Activated CD4-positive, alpha-beta T cell treated with anti-CD3 and anti-CD28 coated beads, Interleukin-2, amount 50 U/mL, for 24 hours (primary cell): Measurements from ENCODE around the gene ST6GALNAC5.
"Not testable (repeated sequence)": the region's sequence is repeated elsewhere in the genome, so short reads cannot be mapped to it uniquely, and the experiment has no call there.

ENCODE experiments used
- DNase-seq, 2 donors: peaks; one replicate each; pipeline ENCODE4 v3.0.0-alpha.2; 2020; ENCODE audit warnings: low read depth in 1 of 2, low spot score in 1 of 2

The ST6GALNAC5 gene

GRCh38 chr1:76866566-76866965 is 714 bp upstream of the ST6GALNAC5 start:
- DNase-seq, result no peak

- DNase-seq, result no peak
These were observed 1.0 kb downstream of the ST6GALNAC5 start for GRCh38 chr1:76868154-76868882.

DNA sequence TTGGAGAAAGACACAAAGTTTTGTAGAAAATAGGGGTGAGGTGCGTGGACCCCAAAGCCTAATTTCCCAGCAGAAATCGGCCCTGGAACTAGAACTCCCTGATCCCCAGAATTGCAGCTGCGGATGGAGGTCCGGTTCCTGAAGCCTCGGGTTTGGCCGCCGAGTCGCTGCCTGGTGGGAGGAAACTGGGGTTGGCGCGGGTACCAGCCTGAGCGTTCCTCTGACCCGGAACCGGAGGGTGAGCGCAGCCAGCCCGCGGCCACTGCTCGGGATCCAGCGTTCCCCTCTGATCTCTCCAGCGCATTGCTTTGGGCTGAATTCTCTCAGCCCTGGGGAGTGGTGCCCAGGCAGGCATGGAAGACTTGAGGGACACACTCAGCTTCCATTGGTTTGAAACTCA is 1.6 kb downstream of the ST6GALNAC5 start:
- no peak for DNase-seq

- DNase-seq, result no peak
These were observed 2.8 kb downstream of the ST6GALNAC5 start for GRCh38 chr1:76870037-76870436.

- no peak for DNase-seq
These were observed 4.2 kb downstream of the ST6GALNAC5 start for GRCh38 chr1:76871355-76871974.

GRCh38 chr1:76872944-76873343 is 5.7 kb downstream of the ST6GALNAC5 start:
- DNase-seq, result no peak

GRCh38 chr1:76876655-76877395 is 9.5 kb downstream of the ST6GALNAC5 start:
- no peak for DNase-seq

- not testable (repeated sequence) for DNase-seq
These were observed 11.7 kb downstream of the ST6GALNAC5 start for GRCh38 chr1:76879014-76879413.

GRCh38 chr1:76881762-76882161 is 14.5 kb downstream of the ST6GALNAC5 start:
- no peak for DNase-seq

DNA sequence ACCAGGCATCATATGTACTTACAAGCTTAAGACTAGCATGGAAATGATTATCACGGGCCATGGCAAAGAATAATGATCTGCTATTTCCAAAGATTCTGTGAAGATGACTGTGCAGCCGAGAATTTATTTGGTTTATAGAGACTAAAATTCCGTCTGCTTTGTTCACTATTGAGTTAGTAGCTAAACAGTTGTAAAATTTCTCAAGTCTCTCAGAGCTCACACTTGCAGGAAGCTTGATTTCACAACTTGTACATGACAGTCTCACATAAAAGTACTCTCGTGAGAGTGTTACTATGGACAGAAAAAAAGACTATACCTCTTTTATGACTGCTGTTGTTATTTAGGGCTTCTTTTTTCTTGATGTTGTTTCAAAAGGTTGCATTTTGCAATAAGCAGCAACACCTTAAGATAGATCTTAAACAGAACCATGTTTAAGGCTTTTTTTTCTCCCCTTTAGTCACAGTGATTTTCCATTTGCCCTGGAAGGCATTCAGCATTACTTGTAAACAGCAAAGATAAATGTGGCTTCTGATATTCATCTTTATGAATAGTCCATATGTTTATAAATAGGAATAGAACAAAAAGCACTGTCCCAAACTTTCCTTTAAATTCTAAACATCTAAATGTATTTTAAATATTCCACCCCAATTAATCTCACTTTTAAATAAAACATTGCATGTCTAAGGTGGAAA is 24.8 kb downstream of the ST6GALNAC5 start:
- DNase-seq, result no peak

GRCh38 chr1:76892675-76893074 is 25.4 kb downstream of the ST6GALNAC5 start:
- no peak for DNase-seq

GRCh38 chr1:76901158-76901767 is 34.0 kb downstream of the ST6GALNAC5 start:
- peak in 1 of 2 donors; percentile 13 for DNase-seq

DNA sequence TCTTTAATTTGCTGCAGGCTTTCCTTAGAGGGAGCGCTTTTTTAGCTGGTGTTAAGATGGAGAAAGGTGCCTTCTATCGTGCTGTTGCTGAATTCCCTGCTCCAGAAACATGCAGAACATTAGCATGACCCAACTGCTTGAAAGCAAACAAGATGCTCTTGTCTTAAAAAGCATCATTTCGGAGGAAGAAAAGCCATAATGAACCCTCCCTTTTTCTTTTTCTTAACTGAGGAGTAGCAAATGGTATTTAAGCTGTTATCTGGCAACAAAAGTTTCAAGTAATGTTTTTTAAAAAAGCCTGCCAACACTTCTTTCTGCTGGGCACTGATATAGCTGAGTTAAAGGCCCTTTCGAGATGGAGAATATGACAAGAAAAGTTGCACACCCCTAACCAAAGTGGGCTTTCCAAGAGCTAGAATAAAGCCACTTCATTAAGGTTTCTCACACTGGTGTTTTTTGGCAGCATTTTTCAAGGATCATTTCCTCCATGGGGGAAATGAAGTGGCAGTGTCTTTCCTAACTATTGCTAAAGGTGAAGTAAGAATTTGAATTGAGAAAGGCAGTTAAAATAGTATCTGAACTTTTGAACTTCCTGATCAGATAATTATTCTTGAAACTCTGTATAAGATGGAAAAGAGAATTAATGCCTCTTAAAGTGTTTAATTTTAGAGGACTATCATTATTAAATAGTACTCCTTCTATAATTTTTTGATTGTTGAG is 38.8 kb downstream of the ST6GALNAC5 start:
- DNase-seq, result no peak

GRCh38 chr1:76909311-76909710 is 42.0 kb downstream of the ST6GALNAC5 start:
- DNase-seq, result no peak

GRCh38 chr1:76919085-76919484 is 51.8 kb downstream of the ST6GALNAC5 start:
- no peak for DNase-seq

GRCh38 chr1:76921590-76921989 is 54.3 kb downstream of the ST6GALNAC5 start:
- no peak for DNase-seq

- no peak for DNase-seq
These were observed 58.5 kb downstream of the ST6GALNAC5 start for GRCh38 chr1:76925825-76926224.

- no peak for DNase-seq
These were observed 61.2 kb downstream of the ST6GALNAC5 start for GRCh38 chr1:76928522-76928921.

DNA sequence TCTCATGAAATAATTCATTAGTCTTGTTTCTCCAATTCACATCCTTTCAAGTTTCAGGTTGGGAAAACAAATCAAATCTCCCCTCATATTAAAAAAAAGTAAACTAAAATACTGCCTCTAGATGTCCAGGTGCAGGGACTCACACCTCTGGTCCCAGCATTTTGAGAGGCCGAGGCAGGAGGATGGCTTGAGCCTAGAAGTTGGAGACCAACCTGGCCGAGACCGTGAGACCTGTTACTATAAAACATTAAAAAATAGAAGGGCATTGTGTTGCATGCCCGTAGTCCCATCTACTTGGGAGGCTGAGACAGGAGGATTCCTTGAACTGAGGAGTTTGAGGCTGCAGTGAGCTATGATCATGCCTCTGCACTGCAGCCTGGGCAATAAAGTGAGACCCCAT is 61.9 kb downstream of the ST6GALNAC5 start:
- DNase-seq, result no peak
